GM18507 (cell line): ENCODE measurements around the gene COL1A1.
A peak's percentile ranks its signal among the peaks of the same experiment; 100 is the strongest.

Source experiments
- DNase-seq: peaks from one replicate; pipeline ENCODE4 v3.0.0; 2011; ENCODE audit warnings: low read depth; ENCODE audit not compliant: insufficient read length; ENCODE audit errors: extremely low spot score
- FAIRE-seq: peaks from 2 replicates; lab custom pipeline; 2011; peaks lifted over from hg19 to GRCh38; lab: Jason Lieb, UNC

COL1A1 gene

DNA sequence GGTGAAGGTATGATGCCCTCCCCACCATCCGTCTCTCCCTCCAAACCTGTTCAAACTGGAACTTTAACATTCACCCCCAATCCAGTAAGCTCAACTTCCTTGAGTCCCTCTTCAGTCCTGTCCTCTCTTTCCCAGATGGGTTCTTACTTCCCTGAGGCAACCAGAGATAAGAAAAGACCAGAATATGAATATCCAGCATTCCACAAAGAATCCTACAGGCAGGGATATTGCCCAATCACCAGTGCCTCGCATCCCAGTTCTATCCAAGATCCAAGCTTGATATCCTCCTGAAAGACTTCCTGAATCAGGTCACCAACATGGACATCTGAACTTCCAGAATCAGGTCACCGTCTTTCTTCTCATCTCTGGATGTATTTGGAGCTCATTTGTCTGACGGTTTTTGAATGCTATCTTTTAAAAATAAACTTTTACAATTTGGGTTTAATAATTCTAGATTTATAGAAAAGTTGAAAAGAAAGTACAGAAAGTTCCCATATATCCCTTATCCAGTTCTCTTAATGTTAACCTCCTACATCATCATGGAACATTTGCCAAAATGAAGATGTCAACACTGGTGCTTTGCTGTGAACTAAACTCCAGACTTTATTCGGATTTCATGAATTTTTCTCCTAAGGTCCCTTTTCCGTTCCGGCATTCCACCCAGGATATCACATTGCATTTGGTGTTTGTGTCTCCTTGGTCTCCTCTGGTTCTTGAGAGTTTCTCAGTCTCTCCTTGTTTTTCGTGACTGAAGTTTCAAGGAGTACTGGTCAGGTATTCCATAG, 13.7 kb upstream of the COL1A1 start:
- FAIRE-seq (no peak), DNase-seq (no peak)

DNA sequence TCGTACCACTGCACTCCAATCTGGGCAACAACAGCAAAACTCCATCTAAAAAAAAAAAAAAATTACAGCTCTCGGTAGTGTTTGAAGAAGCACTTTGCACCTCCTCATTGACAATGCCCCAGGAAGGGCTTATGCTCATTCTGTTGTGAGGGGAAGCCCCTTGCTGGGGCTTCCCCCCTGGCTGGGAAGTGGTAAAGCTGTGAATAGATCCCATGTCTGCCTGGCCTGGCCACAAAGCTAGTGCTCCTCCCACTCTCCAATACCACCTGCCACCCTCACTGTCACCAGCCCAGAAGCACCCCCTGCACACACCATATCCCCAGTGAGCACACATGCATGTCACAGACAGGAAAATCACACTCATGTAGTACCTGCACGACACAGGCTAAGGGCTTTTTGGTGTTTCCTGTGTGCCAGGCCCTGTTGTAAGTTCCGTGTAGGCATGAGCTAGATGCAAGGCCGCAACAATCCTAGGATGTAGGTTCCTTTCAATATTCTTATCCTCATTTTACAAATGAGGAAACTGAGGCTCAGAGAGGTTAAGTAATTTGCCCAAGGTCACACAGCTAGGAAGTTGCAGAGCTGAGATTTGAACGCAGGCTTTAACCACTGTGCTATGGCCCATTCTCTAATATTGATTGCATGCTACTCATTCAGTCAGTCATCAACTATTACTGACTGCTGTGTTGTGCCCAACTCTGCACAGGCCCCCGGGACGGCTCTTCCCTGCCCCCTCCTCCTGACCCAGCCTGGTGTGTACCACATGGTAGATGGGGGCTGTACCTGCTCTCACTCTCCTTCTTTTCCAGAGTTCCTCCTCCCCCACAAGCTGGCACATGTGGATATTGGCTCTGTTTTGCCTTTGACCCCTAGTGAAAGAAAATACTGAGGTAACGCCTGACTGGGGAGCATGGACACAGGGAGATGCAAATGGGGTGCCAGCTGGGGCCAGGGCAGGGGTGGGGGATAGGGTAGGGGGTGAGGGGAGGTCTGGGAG, 11.9 kb upstream of the COL1A1 start:
- FAIRE-seq (peak; percentile 68), DNase-seq (peak; percentile 52)

- DNase-seq (no peak), FAIRE-seq (no peak)
Observed at GRCh38 chr17:50212121-50212843, 10.9 kb upstream of the COL1A1 start.

GRCh38 chr17:50211249-50212120, 10.1 kb upstream of the COL1A1 start:
- FAIRE-seq = no peak
- no peak for DNase-seq

GRCh38 chr17:50210240-50211225, 9.1 kb upstream of the COL1A1 start:
- FAIRE-seq (no peak), DNase-seq (no peak)

GRCh38 chr17:50209472-50210239, 8.2 kb upstream of the COL1A1 start:
- DNase-seq (no peak), FAIRE-seq (no peak)

GRCh38 chr17:50209133-50209471, 7.7 kb upstream of the COL1A1 start:
- FAIRE-seq = no peak
- DNase-seq = no peak

DNA sequence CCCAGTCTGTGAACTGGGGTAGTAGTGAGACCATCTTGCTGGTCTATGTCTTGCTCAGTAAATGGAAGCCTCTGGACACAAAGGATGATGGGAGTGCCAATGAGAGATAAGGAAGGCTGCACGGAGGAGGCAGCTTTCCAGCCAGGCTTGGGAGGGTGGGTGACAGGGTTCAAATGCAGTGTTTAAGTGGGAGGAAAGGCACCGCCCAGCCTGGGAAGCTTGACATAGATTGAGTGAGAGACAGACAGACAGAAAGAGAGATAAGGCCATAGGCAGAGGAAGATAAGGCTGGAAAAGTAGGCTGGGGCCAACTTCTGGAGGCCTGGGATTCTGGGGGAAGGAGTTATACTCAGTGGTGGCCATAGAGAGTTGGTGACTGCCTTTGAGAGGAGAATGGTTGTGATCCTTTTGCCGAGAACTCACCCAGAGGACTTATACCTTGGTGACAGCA, 7.2 kb upstream of the COL1A1 start:
- FAIRE-seq = no peak
- no peak for DNase-seq

DNA sequence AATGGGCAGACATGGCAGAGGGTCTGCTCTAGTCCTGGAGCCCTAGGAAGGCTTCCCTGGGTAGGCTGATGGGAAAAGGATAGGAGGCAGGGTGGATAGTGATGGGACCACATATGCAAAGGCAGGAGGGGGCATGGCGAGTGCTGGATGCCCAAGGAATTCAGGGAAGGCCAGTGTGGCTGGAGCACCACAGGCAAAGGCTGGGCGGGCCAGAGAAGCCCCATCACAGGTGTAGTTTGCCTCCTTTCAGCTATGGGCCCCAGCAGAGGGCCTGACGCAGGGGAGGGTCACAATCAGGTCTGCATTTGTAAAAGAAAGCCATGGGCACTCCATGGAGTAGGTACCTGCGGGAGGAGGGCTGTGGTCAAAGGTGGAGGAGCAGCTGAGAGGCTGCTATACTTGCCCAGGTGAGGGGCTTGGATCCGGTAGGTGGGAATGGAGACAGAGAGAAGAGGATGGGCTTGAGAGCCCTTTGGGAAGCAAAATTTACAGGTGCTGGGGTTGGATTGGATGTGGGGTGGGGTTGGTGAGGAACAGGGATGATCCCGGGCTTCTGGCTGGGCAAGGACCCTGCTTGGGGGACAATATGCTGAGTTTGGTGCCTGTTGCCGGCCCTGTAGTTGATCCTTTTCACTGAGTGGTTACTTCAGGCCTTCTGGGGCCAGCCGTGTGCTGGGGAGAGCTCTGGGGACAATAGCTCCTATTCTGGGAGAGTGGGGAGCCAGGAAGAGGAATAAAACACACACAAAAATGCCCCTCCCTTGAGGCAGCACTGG, 6.5 kb upstream of the COL1A1 start:
- FAIRE-seq = no peak
- no peak for DNase-seq

DNA sequence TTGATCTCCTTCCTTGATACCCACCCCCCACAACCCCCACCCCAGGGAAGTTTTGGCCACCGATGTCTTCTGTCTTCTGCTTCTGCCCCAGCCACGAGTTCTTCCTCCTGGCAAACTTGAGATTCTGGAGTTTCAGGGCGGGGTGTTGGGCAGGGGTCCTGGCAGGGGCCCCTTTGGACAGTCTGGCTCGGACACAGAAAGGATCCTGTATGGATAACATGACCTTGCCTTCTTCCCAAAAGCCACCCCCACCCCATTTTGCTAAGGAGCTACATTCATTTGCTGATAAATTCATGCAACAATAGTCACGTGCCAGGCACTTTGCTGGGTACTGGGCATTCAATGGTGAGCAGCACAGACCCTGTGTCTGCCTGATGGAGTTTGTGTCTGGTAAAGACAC, 5.9 kb upstream of the COL1A1 start:
- DNase-seq = no peak
- no peak for FAIRE-seq

- DNase-seq = no peak
Observed at GRCh38 chr17:50206604-50207293, 5.3 kb upstream of the COL1A1 start.

GRCh38 chr17:50205963-50206505, 4.6 kb upstream of the COL1A1 start:
- DNase-seq = no peak

More at GRCh38 chr17:50206604-50207293, 5.3 kb upstream of the COL1A1 start:
- no peak for FAIRE-seq

DNA sequence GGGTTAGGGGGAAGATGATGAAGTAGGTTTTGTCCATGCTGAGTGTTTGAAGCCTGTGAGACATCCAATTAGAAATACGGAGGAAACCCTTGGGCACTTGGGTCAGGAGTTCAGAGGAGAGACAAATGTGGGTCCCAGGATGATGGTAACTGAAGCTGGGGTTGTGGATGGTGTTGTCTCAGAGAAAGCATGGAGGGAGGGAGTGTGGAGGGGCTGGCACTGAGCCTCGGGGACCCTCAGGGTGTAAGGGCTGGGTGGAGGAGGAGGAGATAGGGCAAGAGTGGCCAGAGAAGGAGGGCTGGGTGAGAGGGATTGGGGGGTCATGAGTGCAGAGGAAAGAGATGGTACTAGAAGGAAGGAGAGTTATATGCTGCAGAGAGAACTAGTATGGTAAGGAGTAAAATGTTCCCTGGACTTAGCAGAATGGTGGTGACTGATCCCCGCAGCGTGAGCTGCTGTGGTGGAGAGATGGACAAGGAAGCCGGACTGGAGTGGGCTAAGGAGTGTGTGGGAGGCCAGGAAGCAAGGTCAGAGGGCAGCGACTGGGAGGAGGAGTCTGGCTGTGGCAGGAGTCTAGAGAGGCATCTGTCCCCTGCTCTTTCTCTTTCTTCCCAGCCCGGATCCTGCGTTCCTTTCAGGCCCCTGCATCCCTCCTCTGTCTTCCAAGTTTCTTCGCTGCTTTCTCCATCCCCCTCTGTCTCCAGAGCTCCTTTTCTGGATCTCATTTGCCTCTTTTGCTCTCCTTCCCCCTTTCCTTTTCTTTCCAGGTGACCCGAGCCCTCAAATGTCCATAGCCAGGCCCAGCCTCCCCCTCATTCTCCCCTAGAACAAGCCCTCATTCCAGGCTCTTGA, 3.9 kb upstream of the COL1A1 start:
- DNase-seq = no peak
- FAIRE-seq = no peak

More at GRCh38 chr17:50205963-50206505, 4.6 kb upstream of the COL1A1 start:
- no peak for FAIRE-seq

DNA sequence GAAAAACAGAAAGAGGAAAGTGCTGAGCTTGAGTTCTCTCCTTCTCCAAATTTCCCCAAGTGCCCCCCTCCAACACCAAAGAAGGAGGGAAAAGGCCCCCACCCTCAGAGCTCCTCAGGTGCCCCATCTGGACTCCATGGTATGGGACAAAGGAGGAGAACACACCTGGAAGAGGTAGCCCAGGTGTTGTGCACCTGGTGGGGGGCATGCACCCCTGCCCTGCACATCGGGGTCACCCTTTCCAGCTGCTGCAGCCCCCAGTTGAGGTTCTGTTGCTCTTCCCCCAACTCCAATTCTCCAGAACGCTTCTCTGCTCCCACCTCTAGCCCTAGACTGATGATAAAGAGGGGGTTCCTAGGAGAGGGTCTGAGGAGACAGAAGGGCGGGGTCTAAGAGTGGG, 3.0 kb upstream of the COL1A1 start:
- FAIRE-seq (no peak), DNase-seq (no peak)
